SK-N-SH treated with all-trans-retinoic acid at 6 μM for 48 hours (cell line): Measurements from ENCODE around the gene GRIK4.
A peak's percentile ranks its signal among the peaks of the same experiment; 100 is the strongest.

Experiments used
- ATAC-seq: fragments of 200-7000 bp; cut with Tn5 transposase; 3 replicates; pipeline ENCODE4 v1.9.1; 2020; ENCODE audit warnings: mild to moderate bottlenecking, moderate library complexity
- ARNTL ChIP-seq: fragments of 450-650 bp; formaldehyde crosslinking; IDR thresholded peaks from 2 replicates; pipeline ENCODE4 v1.5.0; 2020; ENCODE audit warnings: low read depth, mild to moderate bottlenecking, moderate library complexity, borderline replicate concordance
- BACH2 ChIP-seq: fragments of 250-450 bp; sonication (Bioruptor Pico); IDR thresholded peaks from 2 replicates; pipeline ENCODE4 v1.9.0; 2021; ENCODE audit warnings: mild to moderate bottlenecking, borderline replicate concordance
- CSDC2 ChIP-seq: fragments of 250-450 bp; sonication (Bioruptor Pico); IDR thresholded peaks from 2 replicates; pipeline ENCODE4 v1.5.0; 2020; ENCODE audit warnings: mild to moderate bottlenecking, moderate library complexity
- ESRRG ChIP-seq: fragments of 250-450 bp; sonication (Bioruptor Pico); IDR thresholded peaks from 2 replicates; pipeline ENCODE4 v1.6.1; 2021; ENCODE audit warnings: mild to moderate bottlenecking
- GLIS3 ChIP-seq: fragments of 250-450 bp; sonication (Bioruptor Pico); IDR thresholded peaks from 2 replicates; pipeline ENCODE4 v1.5.0; 2020; ENCODE audit warnings: mild to moderate bottlenecking, moderate library complexity
- ISL1 ChIP-seq: fragments of 250-450 bp; sonication (Bioruptor Pico); IDR thresholded peaks from 2 replicates; pipeline ENCODE4 v2.1.2; 2022; ENCODE audit warnings: mild to moderate bottlenecking, moderate library complexity
- OSR1 ChIP-seq: fragments of 250-450 bp; sonication (Bioruptor Pico); IDR thresholded peaks from 2 replicates; pipeline ENCODE4 v1.8.0; 2022; ENCODE audit warnings: moderate library complexity, mild to moderate bottlenecking, inconsistent platforms
- PPARA ChIP-seq: fragments of 250-450 bp; sonication (Bioruptor Pico); IDR thresholded peaks from 2 replicates; pipeline ENCODE4 v1.5.0; 2020; ENCODE audit warnings: mild to moderate bottlenecking, borderline replicate concordance
- RARB ChIP-seq: fragments of 250-450 bp; sonication (Bioruptor Pico); IDR thresholded peaks from 2 replicates; pipeline ENCODE4 v1.8.0; 2021; ENCODE audit warnings: mild to moderate bottlenecking, moderate library complexity
- SNAI2 ChIP-seq: fragments of 250-450 bp; sonication (Bioruptor Pico); IDR thresholded peaks from 2 replicates; pipeline ENCODE4 v1.5.0; 2020; ENCODE audit warnings: mild to moderate bottlenecking, moderate library complexity
- TCF4 ChIP-seq: fragments of 250-450 bp; sonication (Bioruptor Pico); IDR thresholded peaks from 2 replicates; pipeline ENCODE4 v1.8.0; 2021; ENCODE audit warnings: mild to moderate bottlenecking, moderate library complexity, borderline replicate concordance
- TOX ChIP-seq: fragments of 250-450 bp; sonication (Bioruptor Pico); IDR thresholded peaks from 2 replicates; pipeline ENCODE4 v1.8.0; 2021; ENCODE audit warnings: mild to moderate bottlenecking, moderate library complexity, borderline replicate concordance
- ZC3H10 ChIP-seq: fragments of 250-450 bp; sonication (Bioruptor Pico); IDR thresholded peaks from 2 replicates; pipeline ENCODE4 v1.5.1; 2021; ENCODE audit warnings: mild to moderate bottlenecking, moderate library complexity
- ZFP3 ChIP-seq: fragments of 250-450 bp; sonication (Bioruptor Pico); IDR thresholded peaks from 2 replicates; pipeline ENCODE4 v1.5.0; 2020; ENCODE audit warnings: mild to moderate bottlenecking, moderate library complexity
- ZFP30 ChIP-seq: fragments of 450-650 bp; formaldehyde crosslinking; IDR thresholded peaks from 2 replicates; pipeline ENCODE4 v1.5.0; 2022; ENCODE audit warnings: mild to moderate bottlenecking, moderate library complexity
- ZNF565 ChIP-seq: fragments of 450-650 bp; formaldehyde crosslinking; conservative IDR thresholded peaks from 2 replicates; pipeline ENCODE4 v1.5.0; 2020; ENCODE audit warnings: low read depth, mild to moderate bottlenecking, moderate library complexity
- ZNF70 ChIP-seq: fragments of 450-650 bp; formaldehyde crosslinking; IDR thresholded peaks from 2 replicates; pipeline ENCODE4 v1.5.0; 2020; ENCODE audit warnings: mild to moderate bottlenecking, moderate library complexity
- ZNF8 ChIP-seq: fragments of 450-650 bp; formaldehyde crosslinking; IDR thresholded peaks from 2 replicates; pipeline ENCODE4 v1.5.0; 2020; ENCODE audit warnings: mild to moderate bottlenecking, moderate library complexity
- TF ChIP-seq, protein P1 (sequence below): fragments of 250-450 bp; sonication (Bioruptor Pico); IDR thresholded peaks from 2 replicates; pipeline ENCODE4 v1.5.1; 2020; ENCODE audit warnings: low read depth, mild to moderate bottlenecking, moderate library complexity
- TF ChIP-seq, protein P2 (sequence below): fragments of 250-450 bp; sonication (Bioruptor Pico); IDR thresholded peaks from 2 replicates; pipeline ENCODE4 v1.8.0; 2020; ENCODE audit warnings: mild to moderate bottlenecking, moderate library complexity, borderline replicate concordance
- TF ChIP-seq, protein P3 (sequence below): fragments of 250-450 bp; sonication (Bioruptor Pico); IDR thresholded peaks from 2 replicates; pipeline ENCODE4 v1.5.0; 2020; ENCODE audit warnings: mild to moderate bottlenecking, moderate library complexity
- TF ChIP-seq, protein P4 (sequence below): fragments of 250-450 bp; sonication (Bioruptor Pico); IDR thresholded peaks from 2 replicates; pipeline ENCODE4 v1.5.1; 2021; ENCODE audit warnings: mild to moderate bottlenecking, moderate library complexity
- TF ChIP-seq, protein P5 (sequence below): fragments of 250-450 bp; sonication (Bioruptor Pico); IDR thresholded peaks from 2 replicates; pipeline ENCODE4 v1.8.0; 2021; ENCODE audit warnings: low read depth, mild to moderate bottlenecking, moderate library complexity, borderline replicate concordance

The GRIK4 gene

DNA sequence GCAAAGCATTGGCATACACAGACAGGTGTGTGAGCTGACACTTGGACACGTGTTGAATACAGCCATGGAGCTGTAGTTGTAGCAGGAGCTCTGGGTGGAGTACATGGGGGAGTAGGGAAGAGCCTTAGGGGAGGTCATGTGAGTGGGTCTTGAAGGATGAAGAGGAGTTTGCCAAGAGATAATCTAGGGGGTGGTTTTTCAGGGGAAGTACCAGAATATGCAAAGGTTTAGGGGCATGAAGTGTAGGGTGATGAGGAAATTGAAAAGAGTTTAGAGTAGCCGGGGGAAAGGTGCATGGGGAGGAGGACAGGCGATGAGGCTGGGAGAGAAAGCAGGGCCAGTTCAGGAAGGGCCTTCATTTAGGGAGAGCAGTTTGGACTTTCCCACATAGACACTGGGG lies 74.5 kb downstream of the GRIK4 start:
- ATAC-seq, result no peak
- TF ChIP-seq PPARA (CRISPR knock-in tag) (no peak), ESRRG (CRISPR knock-in tag) (no peak), ZFP3 (CRISPR knock-in tag) (peak; percentile 67), ZNF70 (CRISPR knock-in tag) (no peak)
- TF ChIP-seq, protein P1, sequence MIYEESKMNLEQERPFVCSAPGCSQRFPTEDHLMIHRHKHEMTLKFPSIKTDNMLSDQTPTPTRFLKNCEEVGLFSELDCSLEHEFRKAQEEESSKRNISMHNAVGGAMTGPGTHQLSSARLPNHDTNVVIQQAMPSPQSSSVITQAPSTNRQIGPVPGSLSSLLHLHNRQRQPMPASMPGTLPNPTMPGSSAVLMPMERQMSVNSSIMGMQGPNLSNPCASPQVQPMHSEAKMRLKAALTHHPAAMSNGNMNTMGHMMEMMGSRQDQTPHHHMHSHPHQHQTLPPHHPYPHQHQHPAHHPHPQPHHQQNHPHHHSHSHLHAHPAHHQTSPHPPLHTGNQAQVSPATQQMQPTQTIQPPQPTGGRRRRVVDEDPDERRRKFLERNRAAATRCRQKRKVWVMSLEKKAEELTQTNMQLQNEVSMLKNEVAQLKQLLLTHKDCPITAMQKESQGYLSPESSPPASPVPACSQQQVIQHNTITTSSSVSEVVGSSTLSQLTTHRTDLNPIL (CRISPR knock-in tag), result no peak
- TF ChIP-seq, protein P2, sequence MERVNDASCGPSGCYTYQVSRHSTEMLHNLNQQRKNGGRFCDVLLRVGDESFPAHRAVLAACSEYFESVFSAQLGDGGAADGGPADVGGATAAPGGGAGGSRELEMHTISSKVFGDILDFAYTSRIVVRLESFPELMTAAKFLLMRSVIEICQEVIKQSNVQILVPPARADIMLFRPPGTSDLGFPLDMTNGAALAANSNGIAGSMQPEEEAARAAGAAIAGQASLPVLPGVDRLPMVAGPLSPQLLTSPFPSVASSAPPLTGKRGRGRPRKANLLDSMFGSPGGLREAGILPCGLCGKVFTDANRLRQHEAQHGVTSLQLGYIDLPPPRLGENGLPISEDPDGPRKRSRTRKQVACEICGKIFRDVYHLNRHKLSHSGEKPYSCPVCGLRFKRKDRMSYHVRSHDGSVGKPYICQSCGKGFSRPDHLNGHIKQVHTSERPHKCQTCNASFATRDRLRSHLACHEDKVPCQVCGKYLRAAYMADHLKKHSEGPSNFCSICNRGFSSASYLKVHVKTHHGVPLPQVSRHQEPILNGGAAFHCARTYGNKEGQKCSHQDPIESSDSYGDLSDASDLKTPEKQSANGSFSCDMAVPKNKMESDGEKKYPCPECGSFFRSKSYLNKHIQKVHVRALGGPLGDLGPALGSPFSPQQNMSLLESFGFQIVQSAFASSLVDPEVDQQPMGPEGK (CRISPR knock-in tag), result no peak
- TF ChIP-seq, all 23 proteins: peak for 1

DNA sequence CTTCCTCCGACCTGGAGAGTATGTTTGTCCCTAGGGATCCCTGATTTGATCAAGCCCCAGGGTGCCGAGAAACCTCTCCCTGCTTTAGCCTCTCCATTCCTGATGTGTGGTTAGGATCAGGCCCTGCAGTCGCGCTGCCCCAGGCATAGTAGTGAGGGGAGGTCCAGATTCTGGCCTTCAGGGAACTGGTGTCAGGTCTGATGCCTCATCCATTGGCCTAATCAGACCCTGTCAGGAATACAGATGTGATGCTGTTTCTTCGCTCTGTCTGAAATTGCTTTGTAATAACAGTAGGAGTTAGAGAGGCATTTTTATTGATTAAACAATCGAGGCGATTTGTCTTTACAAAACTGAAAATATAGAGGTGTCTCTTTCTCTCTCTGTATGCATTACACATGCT lies 75.2 kb downstream of the GRIK4 start:
- TF ChIP-seq OSR1 (CRISPR knock-in tag) (no peak), RARB (no peak), PPARA (CRISPR knock-in tag) (no peak), ISL1 (no peak), TOX (CRISPR knock-in tag) (no peak), BACH2 (no peak), ZNF8 (no peak), ZFP30 (CRISPR knock-in tag) (no peak), ZNF70 (CRISPR knock-in tag) (no peak), SNAI2 (CRISPR knock-in tag) (no peak), TCF4 (CRISPR knock-in tag) (no peak), GLIS3 (CRISPR knock-in tag) (no peak)
- TF ChIP-seq, protein P3, sequence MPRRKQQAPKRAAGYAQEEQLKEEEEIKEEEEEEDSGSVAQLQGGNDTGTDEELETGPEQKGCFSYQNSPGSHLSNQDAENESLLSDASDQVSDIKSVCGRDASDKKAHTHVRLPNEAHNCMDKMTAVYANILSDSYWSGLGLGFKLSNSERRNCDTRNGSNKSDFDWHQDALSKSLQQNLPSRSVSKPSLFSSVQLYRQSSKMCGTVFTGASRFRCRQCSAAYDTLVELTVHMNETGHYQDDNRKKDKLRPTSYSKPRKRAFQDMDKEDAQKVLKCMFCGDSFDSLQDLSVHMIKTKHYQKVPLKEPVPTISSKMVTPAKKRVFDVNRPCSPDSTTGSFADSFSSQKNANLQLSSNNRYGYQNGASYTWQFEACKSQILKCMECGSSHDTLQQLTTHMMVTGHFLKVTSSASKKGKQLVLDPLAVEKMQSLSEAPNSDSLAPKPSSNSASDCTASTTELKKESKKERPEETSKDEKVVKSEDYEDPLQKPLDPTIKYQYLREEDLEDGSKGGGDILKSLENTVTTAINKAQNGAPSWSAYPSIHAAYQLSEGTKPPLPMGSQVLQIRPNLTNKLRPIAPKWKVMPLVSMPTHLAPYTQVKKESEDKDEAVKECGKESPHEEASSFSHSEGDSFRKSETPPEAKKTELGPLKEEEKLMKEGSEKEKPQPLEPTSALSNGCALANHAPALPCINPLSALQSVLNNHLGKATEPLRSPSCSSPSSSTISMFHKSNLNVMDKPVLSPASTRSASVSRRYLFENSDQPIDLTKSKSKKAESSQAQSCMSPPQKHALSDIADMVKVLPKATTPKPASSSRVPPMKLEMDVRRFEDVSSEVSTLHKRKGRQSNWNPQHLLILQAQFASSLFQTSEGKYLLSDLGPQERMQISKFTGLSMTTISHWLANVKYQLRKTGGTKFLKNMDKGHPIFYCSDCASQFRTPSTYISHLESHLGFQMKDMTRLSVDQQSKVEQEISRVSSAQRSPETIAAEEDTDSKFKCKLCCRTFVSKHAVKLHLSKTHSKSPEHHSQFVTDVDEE (CRISPR knock-in tag), result no peak
- TF ChIP-seq, protein P2 (CRISPR knock-in tag), result no peak
- no peak for ATAC-seq

DNA sequence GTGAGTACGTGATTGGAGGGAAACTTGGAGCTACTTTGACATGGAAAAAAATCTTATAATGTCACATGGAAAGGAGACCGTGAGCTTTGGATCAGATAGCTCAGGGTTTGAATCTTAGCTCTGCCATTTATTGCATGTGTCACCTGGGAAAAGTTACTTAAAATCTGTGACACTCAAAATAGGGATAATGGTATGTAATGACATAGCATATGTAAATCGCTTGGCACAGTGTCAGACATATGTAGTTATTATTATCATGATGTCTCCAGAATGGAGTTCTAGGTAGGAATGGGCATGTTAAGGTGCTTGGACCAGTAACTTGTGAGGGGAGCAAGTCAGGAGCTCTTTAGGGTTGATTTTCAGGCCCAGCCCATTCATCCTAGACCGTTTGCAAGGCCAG lies 75.8 kb downstream of the GRIK4 start:
- ATAC-seq, result no peak
- TF ChIP-seq ZNF565 (CRISPR knock-in tag), result no peak
- no peak for TF ChIP-seq RARB
- TF ChIP-seq TCF4 (CRISPR knock-in tag), result no peak
- no peak for TF ChIP-seq ARNTL (CRISPR knock-in tag)
- TF ChIP-seq CSDC2 (CRISPR knock-in tag), result no peak
- TF ChIP-seq, protein P3 (CRISPR knock-in tag), result no peak
- no peak for TF ChIP-seq ZC3H10
- no peak for TF ChIP-seq ZFP3 (CRISPR knock-in tag)
- no peak for TF ChIP-seq ZNF70 (CRISPR knock-in tag)
- TF ChIP-seq, protein P4, sequence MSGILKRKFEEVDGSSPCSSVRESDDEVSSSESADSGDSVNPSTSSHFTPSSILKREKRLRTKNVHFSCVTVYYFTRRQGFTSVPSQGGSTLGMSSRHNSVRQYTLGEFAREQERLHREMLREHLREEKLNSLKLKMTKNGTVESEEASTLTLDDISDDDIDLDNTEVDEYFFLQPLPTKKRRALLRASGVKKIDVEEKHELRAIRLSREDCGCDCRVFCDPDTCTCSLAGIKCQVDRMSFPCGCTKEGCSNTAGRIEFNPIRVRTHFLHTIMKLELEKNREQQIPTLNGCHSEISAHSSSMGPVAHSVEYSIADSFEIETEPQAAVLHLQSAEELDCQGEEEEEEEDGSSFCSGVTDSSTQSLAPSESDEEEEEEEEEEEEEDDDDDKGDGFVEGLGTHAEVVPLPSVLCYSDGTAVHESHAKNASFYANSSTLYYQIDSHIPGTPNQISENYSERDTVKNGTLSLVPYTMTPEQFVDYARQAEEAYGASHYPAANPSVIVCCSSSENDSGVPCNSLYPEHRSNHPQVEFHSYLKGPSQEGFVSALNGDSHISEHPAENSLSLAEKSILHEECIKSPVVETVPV, result no peak
- no peak for TF ChIP-seq PPARA (CRISPR knock-in tag)
- no peak for TF ChIP-seq GLIS3 (CRISPR knock-in tag)
- TF ChIP-seq, protein P5, sequence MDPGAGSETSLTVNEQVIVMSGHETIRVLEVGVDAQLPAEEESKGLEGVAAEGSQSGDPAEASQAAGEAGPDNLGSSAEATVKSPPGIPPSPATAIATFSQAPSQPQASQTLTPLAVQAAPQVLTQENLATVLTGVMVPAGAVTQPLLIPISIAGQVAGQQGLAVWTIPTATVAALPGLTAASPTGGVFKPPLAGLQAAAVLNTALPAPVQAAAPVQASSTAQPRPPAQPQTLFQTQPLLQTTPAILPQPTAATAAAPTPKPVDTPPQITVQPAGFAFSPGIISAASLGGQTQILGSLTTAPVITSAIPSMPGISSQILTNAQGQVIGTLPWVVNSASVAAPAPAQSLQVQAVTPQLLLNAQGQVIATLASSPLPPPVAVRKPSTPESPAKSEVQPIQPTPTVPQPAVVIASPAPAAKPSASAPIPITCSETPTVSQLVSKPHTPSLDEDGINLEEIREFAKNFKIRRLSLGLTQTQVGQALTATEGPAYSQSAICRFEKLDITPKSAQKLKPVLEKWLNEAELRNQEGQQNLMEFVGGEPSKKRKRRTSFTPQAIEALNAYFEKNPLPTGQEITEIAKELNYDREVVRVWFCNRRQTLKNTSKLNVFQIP (CRISPR knock-in tag), result no peak
- no peak for TF ChIP-seq ESRRG (CRISPR knock-in tag)
- no peak for TF ChIP-seq ZFP30 (CRISPR knock-in tag)
- TF ChIP-seq ISL1, result no peak
